GM18505 (cell line): Measurements from ENCODE around the gene CEP72.

ENCODE experiments used
- ATAC-seq: cut with Tn5 transposase; IDR thresholded peaks from one replicate; pipeline ENCODE4 v1.9.1; 2021; ENCODE audit not compliant: unreplicated experiment
- POLR2A ChIP-seq: IDR thresholded peaks from 4 replicates; pipeline ENCODE4 v1.6.1; 2011; ENCODE audit warnings: borderline replicate concordance; ENCODE audit not compliant: insufficient read depth, insufficient read length; ENCODE audit errors: extremely low read depth

The CEP72 gene

GRCh38 chr5:607541-608428 is 4.4 kb upstream of the CEP72 start:
- ATAC-seq: peak; percentile 48
- TF ChIP-seq POLR2A: no peak

GRCh38 chr5:608429-609370 is 3.4 kb upstream of the CEP72 start:
- no peak for ATAC-seq
- TF ChIP-seq POLR2A: no peak

- no peak for TF ChIP-seq POLR2A
- no peak for ATAC-seq
These were observed 2.6 kb upstream of the CEP72 start for GRCh38 chr5:609506-609905.

- TF ChIP-seq POLR2A: no peak
- no peak for ATAC-seq
These were observed 2.0 kb upstream of the CEP72 start for GRCh38 chr5:610011-610743.

- TF ChIP-seq POLR2A: no peak
- ATAC-seq: no peak
These were observed 1.1 kb upstream of the CEP72 start for GRCh38 chr5:610744-611730.

GRCh38 chr5:612498-613424 is 621 bp downstream of the CEP72 start:
- peak; percentile 2 for TF ChIP-seq POLR2A
- no peak for ATAC-seq

GRCh38 chr5:616484-617039 is 4.4 kb downstream of the CEP72 start:
- ATAC-seq: no peak
- TF ChIP-seq POLR2A: no peak

- TF ChIP-seq POLR2A: no peak
- no peak for ATAC-seq
These were observed 5.8 kb downstream of the CEP72 start for GRCh38 chr5:617896-618295.

GRCh38 chr5:618450-618849 is 6.3 kb downstream of the CEP72 start:
- no peak for ATAC-seq
- no peak for TF ChIP-seq POLR2A

GRCh38 chr5:619444-619843 is 7.3 kb downstream of the CEP72 start:
- no peak for ATAC-seq
- no peak for TF ChIP-seq POLR2A

- no peak for ATAC-seq
- no peak for TF ChIP-seq POLR2A
These were observed 8.0 kb downstream of the CEP72 start for GRCh38 chr5:620152-620551.
